ENCODE data around the gene ALPL.

ALPL gene

DNA sequence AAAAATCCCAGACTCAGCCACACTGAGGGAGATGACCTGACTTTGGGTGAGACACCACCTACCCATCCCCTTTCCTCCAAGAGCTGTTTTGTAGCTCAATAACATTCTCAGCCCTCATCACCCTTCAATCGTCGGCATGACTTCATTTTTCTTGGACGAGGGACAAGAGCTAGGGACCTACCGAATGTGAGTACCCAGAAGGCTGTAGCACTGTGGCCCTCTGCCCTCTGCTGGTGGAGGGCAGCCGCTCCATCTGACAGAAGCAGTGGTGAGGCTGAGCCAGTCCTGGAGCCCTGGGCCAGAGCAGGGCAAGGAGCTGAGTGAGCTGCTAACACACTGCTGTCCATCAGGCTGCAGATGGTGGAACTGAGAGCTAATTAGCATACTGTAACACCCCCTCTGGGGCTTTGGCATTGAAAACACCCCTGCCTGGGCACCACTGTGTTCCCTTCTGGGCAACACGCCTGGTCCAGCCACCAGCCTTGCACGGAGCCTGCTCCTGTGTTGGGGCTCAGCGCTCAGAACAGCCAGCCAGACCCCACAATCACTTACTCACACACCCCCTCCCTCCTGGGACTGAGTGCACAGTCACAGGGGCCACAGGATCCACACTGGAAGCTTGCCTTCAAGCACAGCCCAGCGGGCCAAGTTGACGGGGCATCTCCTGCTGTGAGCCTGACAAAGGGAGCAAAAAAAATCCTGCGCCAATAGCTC is 18.3 kb upstream of the ALPL start:
- Histone ChIP-seq H3K27ac (no peak overlapping the region), H3K4me3 (no peak overlapping the region)
- TF ChIP-seq, protein P1, sequence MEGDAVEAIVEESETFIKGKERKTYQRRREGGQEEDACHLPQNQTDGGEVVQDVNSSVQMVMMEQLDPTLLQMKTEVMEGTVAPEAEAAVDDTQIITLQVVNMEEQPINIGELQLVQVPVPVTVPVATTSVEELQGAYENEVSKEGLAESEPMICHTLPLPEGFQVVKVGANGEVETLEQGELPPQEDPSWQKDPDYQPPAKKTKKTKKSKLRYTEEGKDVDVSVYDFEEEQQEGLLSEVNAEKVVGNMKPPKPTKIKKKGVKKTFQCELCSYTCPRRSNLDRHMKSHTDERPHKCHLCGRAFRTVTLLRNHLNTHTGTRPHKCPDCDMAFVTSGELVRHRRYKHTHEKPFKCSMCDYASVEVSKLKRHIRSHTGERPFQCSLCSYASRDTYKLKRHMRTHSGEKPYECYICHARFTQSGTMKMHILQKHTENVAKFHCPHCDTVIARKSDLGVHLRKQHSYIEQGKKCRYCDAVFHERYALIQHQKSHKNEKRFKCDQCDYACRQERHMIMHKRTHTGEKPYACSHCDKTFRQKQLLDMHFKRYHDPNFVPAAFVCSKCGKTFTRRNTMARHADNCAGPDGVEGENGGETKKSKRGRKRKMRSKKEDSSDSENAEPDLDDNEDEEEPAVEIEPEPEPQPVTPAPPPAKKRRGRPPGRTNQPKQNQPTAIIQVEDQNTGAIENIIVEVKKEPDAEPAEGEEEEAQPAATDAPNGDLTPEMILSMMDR (IDR thresholded peaks at IDR 0.05) = no peak
- DNase-seq (ENCODE audit: low spot score) = no peak

DNA sequence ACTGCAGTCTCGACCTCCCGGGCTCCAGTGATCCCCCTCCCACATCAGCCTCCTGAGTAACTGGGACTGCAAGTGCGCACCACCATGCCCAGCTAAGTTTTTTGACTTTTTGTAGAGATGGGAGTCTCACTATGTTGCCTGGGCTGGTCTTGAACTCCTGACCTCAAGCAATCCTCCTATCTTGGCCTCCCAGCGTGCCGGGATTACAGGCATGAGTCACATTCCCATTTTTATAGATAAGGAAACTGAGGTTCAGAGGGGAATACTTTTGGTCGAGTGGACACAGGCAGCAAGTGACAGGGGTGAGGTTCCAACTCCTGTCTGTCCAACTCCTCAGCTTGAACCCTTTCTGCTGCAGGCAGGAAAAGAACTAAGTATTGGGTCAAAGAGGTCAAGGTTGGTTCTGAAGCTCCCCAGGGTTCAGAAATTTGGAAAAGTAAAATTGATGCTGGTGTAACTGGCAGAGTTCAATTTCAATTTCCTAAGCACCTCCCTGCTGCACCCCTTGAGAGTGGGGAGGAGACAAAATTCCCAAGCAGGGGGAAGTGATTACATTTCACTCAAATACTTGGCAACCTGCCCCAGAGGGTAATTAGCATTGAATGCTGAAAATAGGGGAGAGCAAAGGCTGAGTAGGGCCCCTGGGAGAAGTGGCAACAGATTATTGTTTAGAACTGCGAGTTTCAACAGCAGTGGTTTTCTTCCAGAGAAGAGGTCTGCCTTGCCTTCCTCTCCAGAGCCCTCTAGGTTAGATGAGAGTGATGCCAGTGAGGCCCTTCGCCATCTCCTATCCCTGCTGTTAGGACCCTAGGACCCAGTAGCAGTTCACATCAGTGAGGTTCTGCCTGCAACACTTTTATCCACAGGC is 17.5 kb upstream of the ALPL start:
- TF ChIP-seq, protein P1 (IDR thresholded peaks at IDR 0.05) = no peak
- Histone ChIP-seq H3K4me3 (no peak overlapping the region), H3K27ac (no peak overlapping the region)
- no peak for DNase-seq (ENCODE audit: low spot score)

DNA sequence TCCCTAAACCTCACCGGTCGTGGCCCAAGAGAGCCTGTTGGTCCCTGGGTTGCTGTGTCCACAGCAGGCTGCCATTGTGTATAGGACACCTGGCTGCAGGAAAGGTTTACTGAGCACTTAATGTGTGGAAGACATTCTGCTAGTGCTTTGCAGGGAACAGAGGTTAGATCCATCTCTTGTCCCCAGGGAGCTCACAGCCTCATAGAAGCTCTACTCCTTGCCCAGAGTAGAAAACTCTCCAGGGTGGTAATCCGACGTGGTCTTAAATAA is 16.9 kb upstream of the ALPL start:
- no peak overlapping the region for H3K27ac ChIP-seq
- TF ChIP-seq, protein P1 (IDR thresholded peaks at IDR 0.05) = no peak
- H3K4me3 ChIP-seq = no peak overlapping the region
- DNase-seq (ENCODE audit: low spot score) = no peak

DNA sequence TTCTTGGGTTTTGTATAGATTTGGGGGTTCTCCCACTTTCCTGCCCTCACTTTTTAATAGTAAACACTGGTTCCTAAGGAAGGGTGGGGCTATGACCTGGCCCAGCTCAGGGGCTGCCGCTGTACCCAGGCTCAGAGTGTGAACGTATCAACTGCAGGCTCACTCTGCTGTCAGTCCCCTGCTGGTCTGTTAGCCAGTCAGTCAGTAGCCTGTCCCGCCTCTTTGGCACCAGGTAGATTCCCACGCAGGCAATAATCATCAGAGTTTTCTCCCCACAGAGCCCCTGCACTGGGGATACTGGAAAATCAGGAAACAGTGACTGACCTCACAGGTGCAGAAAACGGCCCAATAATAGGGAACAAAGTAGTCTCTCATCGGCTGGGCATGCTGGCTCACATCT is 15.0 kb upstream of the ALPL start:
- TF ChIP-seq, protein P1 (IDR thresholded peaks at IDR 0.05) = no peak
- Histone ChIP-seq H3K4me3 (no peak overlapping the region), H3K27ac (no peak overlapping the region)
- no peak for DNase-seq (ENCODE audit: low spot score)

- no peak overlapping the region for H3K4me3 ChIP-seq
- TF ChIP-seq, protein P1 (IDR thresholded peaks at IDR 0.05) = no peak
- H3K27ac ChIP-seq = no peak overlapping the region
- DNase-seq (ENCODE audit: low spot score) = no peak
These were observed 13.9 kb upstream of the ALPL start for GRCh38 chr1:21495225-21495820.

DNA sequence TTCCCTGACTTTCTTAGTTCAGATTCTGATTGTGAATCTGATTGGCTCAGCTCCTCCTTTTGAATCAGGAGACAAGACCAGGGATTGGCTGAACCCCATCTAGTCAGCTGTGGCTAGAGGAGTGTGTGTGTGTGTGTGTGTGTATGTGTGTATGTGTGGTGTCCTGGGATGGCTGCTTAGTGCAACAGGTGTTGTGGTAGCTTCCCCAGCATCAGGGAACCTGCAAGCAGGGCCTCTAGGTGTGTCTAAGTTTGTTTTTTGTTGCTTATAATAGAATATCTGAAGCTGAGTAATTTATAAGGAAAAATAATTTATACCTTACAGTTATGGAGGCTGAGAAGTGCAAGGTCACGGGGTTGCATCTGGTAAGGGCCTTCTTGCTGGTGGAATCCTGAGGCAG is 13.2 kb upstream of the ALPL start:
- no peak for DNase-seq (ENCODE audit: low spot score)
- no peak overlapping the region for H3K27ac ChIP-seq
- no peak overlapping the region for H3K4me3 ChIP-seq
- TF ChIP-seq, protein P1 (IDR thresholded peaks at IDR 0.05) = no peak
